Immature natural killer cell (primary cell): Measurements from ENCODE around the gene PRRT2. TPM values are rescaled to one million over a fixed set of nuclear protein-coding genes. Genes with fewer than 3 reads are reported as not detected.

Experiments used
- DNase-seq, 3 donors: peaks; one replicate each; pipeline ENCODE4 v3.0.0; 2022; ENCODE audit warnings: mixed read lengths in 1 of 3
- H3K27ac Mint-ChIP-seq, 6 donors: one replicate each; pipeline ENCODE4 v1.8.0; 2020; ENCODE audit warnings: mixed read lengths in 6 of 6, mild to moderate bottlenecking in 5 of 6, inconsistent platforms in 4 of 6, moderate library complexity in 3 of 6
- H3K27me3 Mint-ChIP-seq, 3 donors: one replicate each; pipeline ENCODE4 v1.8.0; 2020 to 2021; ENCODE audit warnings: low read depth in 3 of 3, mild to moderate bottlenecking in 3 of 3, mixed read lengths in 3 of 3, moderate library complexity in 3 of 3, inconsistent platforms in 1 of 3
- H3K36me3 Mint-ChIP-seq, 3 donors: one replicate each; pipeline ENCODE4 v1.8.0; 2020; ENCODE audit warnings: mixed read lengths in 3 of 3, inconsistent platforms in 2 of 3, mild to moderate bottlenecking in 2 of 3
- H3K4me1 Mint-ChIP-seq, 2 donors: one replicate each; pipeline ENCODE4 v1.8.0; 2020; ENCODE audit warnings: inconsistent platforms in 2 of 2, mild to moderate bottlenecking in 2 of 2, mixed read lengths in 2 of 2, moderate library complexity in 1 of 2
- H3K4me3 Mint-ChIP-seq, 5 donors: one replicate each; pipeline ENCODE4 v1.8.0; 2020; ENCODE audit warnings: mild to moderate bottlenecking in 5 of 5, mixed read lengths in 5 of 5, inconsistent platforms in 3 of 5, moderate library complexity in 3 of 5
- H3K9me3 Mint-ChIP-seq, 6 donors: one replicate each; pipeline ENCODE4 v1.8.0; 2020; ENCODE audit warnings: mild to moderate bottlenecking in 6 of 6, mixed read lengths in 6 of 6, inconsistent platforms in 4 of 6, moderate library complexity in 3 of 6
- polyA plus RNA-seq, 3 donors: library from polyadenylated mRNA; unstranded; fragments of 300-500 nt; fragmentation: Illumina TruSeq; gene quantifications; one replicate each; pipeline ENCODE4 v1.2.3, GENCODE V29; 2021

The PRRT2 gene
- polyA plus RNA-seq, 3 donors from 2014 or later: not detected

GRCh38 chr16:29858149-29858849, 46.3 kb downstream of the PRRT2 start:
- no peak for DNase-seq
- no peaks in the 10 kb centered on the region for H3K9me3 Mint-ChIP-seq
- H3K27ac Mint-ChIP-seq: no peak overlapping the region
- H3K36me3 Mint-ChIP-seq: peaks cover 4 to 10% (median 7%) of the 10 kb centered on the region in 3 donors
- H3K4me3 Mint-ChIP-seq: no peak overlapping the region
- peaks cover 0 to 1% (median 0%) of the 10 kb centered on the region in 3 donors for H3K27me3 Mint-ChIP-seq
- peaks cover 22% of the 10 kb centered on the region in 2 donors for H3K4me1 Mint-ChIP-seq

- no peak for DNase-seq
- Mint-ChIP-seq H3K27ac (no peak overlapping the region), H3K36me3 (peaks cover 4 to 10% (median 7%) of the 10 kb centered on the region in 3 donors), H3K9me3 (no peaks in the 10 kb centered on the region), H3K27me3 (peaks cover 0 to 1% (median 0%) of the 10 kb centered on the region in 3 donors), H3K4me3 (no peak overlapping the region), H3K4me1 (peaks cover 24 to 26% of the 10 kb centered on the region in 2 donors)
Observed at GRCh38 chr16:29858974-29859373, 47.0 kb downstream of the PRRT2 start.

GRCh38 chr16:29860218-29860617, 48.2 kb downstream of the PRRT2 start:
- Mint-ChIP-seq H3K9me3 (no peaks in the 10 kb centered on the region), H3K4me3 (peak overlapping the region in 4 of 5 donors; percentile 5 to 96 (median 62)), H3K27ac (no peak overlapping the region), H3K4me1 (peaks cover 24 to 26% of the 10 kb centered on the region in 2 donors), H3K27me3 (peaks cover 0 to 5% (median 0%) of the 10 kb centered on the region in 3 donors), H3K36me3 (peaks cover 4 to 10% (median 7%) of the 10 kb centered on the region in 3 donors)
- DNase-seq: no peak

GRCh38 chr16:29862383-29862883, 50.4 kb downstream of the PRRT2 start:
- Mint-ChIP-seq H3K27ac (peak overlapping the region; percentile 91 to 99 (median 94)), H3K27me3 (peaks cover 0 to 5% (median 2%) of the 10 kb centered on the region in 3 donors), H3K4me1 (peaks cover 24 to 26% of the 10 kb centered on the region in 2 donors), H3K36me3 (peaks cover 4 to 10% (median 7%) of the 10 kb centered on the region in 3 donors), H3K9me3 (no peaks in the 10 kb centered on the region), H3K4me3 (peak overlapping the region; percentile 93 to 97 (median 96))
- no peak for DNase-seq

GRCh38 chr16:29862884-29863668, 51.1 kb downstream of the PRRT2 start, which contains the start of gene CDIPT:
Gene CDIPT (minus strand): TSS chr16:29863226. CDS start chr16:29862857, 369 bp downstream.
- H3K27ac Mint-ChIP-seq: peak within 1 kb of the TSS; percentile 95 to 99 (median 99)
- peaks cover 4 to 10% (median 7%) of the 10 kb centered on the region in 3 donors for H3K36me3 Mint-ChIP-seq
- H3K9me3 Mint-ChIP-seq: no peaks in the 10 kb centered on the region
- H3K27me3 Mint-ChIP-seq: peaks cover 0 to 5% (median 2%) of the 10 kb centered on the region in 3 donors
- H3K4me1 Mint-ChIP-seq: peaks cover 24 to 26% of the 10 kb centered on the region in 2 donors
- DNase-seq: peak; percentile 94 to 95 (median 95)
- H3K4me3 Mint-ChIP-seq: peak within 1 kb of the TSS; percentile 93 to 97 (median 96)

- Mint-ChIP-seq H3K9me3 (no peaks in the 10 kb centered on the region), H3K36me3 (peaks cover 0 to 6% (median 3%) of the 10 kb centered on the region in 3 donors), H3K4me1 (peaks cover 24 to 26% of the 10 kb centered on the region in 2 donors), H3K27me3 (peaks cover 0 to 5% (median 2%) of the 10 kb centered on the region in 3 donors), H3K4me3 (peak overlapping the region; percentile 88 to 97 (median 96)), H3K27ac (peak overlapping the region; percentile 95 to 99 (median 99))
- DNase-seq: no peak
Observed at GRCh38 chr16:29863669-29863984, 51.6 kb downstream of the PRRT2 start.

GRCh38 chr16:29864205-29864604, 52.2 kb downstream of the PRRT2 start:
- peaks cover 24 to 26% of the 10 kb centered on the region in 2 donors for H3K4me1 Mint-ChIP-seq
- peak overlapping the region in 1 of 6 donors; percentile 49 for H3K27ac Mint-ChIP-seq
- H3K4me3 Mint-ChIP-seq: no peak overlapping the region
- H3K36me3 Mint-ChIP-seq: peaks cover 0 to 6% (median 3%) of the 10 kb centered on the region in 3 donors
- no peaks in the 10 kb centered on the region for H3K9me3 Mint-ChIP-seq
- peaks cover 0 to 5% (median 2%) of the 10 kb centered on the region in 3 donors for H3K27me3 Mint-ChIP-seq
- no peak for DNase-seq

Other genes with a start within 250 kb of the PRRT2 start
- 100 to 1,000 TPM; 231 to 632 (median 323) TPM for gene SPN, start 148.9 kb upstream of the PRRT2 start, polyA plus RNA-seq
- gene QPRT, start 133.0 kb upstream of the PRRT2 start, polyA plus RNA-seq: 1 to 10 TPM in 2 of 3 donors, under 1 TPM in 1; 0.81 to 4.7 (median 2.1) TPM
- gene C16orf54, start 66.2 kb upstream of the PRRT2 start, polyA plus RNA-seq: 10 to 100 TPM in 2 of 3 donors, 1 to 10 TPM in 1; 9.6 to 39.8 (median 21.9) TPM
- not detected for gene ZG16, start 33.9 kb upstream of the PRRT2 start, polyA plus RNA-seq
- gene KIF22, start 21.4 kb upstream of the PRRT2 start, polyA plus RNA-seq: 10 to 100 TPM; 33.1 to 45.2 (median 33.3) TPM
- gene MAZ, start 5.7 kb upstream of the PRRT2 start, polyA plus RNA-seq: 10 to 100 TPM; 49.2 to 54.8 (median 52.7) TPM
- gene PAGR1, start 4.0 kb downstream of the PRRT2 start, polyA plus RNA-seq: 10 to 100 TPM; 44.8 to 55.2 (median 46.1) TPM
- 100 to 1,000 TPM; 103 to 195 (median 142) TPM for gene MVP, start 8.3 kb downstream of the PRRT2 start, polyA plus RNA-seq
- gene CDIPT, start 51.0 kb downstream of the PRRT2 start, polyA plus RNA-seq: 100 to 1,000 TPM in 2 of 3 donors, 10 to 100 TPM in 1; 77.6 to 115 (median 110) TPM
- not detected for gene SEZ6L2, start 87.4 kb downstream of the PRRT2 start, polyA plus RNA-seq
- not detected for gene ASPHD1, start 88.3 kb downstream of the PRRT2 start, polyA plus RNA-seq
- 10 to 100 TPM in 1 of 3 donors, 1 to 10 TPM in 2; 3.5 to 13.8 (median 9.2) TPM for gene KCTD13, start 114.0 kb downstream of the PRRT2 start, polyA plus RNA-seq
- gene TMEM219, start 149.9 kb downstream of the PRRT2 start, polyA plus RNA-seq: 100 to 1,000 TPM; 157 to 243 (median 216) TPM
- 10 to 100 TPM in 1 of 3 donors, 1 to 10 TPM in 2; 2.1 to 10.7 (median 3.0) TPM for gene TAOK2, start 161.7 kb downstream of the PRRT2 start, polyA plus RNA-seq
- gene HIRIP3, start 183.4 kb downstream of the PRRT2 start, polyA plus RNA-seq: 10 to 100 TPM; 14.1 to 23.5 (median 18.9) TPM
- 1 to 10 TPM; 7.4 to 7.9 (median 7.7) TPM for gene INO80E, start 184.0 kb downstream of the PRRT2 start, polyA plus RNA-seq
- not detected for gene DOC2A, start 198.8 kb downstream of the PRRT2 start, polyA plus RNA-seq
- gene C16orf92, start 211.0 kb downstream of the PRRT2 start, polyA plus RNA-seq: not detected
- not detected for gene TLCD3B, start 219.1 kb downstream of the PRRT2 start, polyA plus RNA-seq